GM23248 (cell line): ENCODE measurements around the gene ZNF319.

ENCODE experiments used
- EZH2 ChIP-seq: fragments of 200-600 bp; sonication (generic); IDR thresholded peaks from 2 replicates; pipeline ENCODE4 v1.6.1; 2018; ENCODE audit warnings: antibody characterized with exemption, mild to moderate bottlenecking; ENCODE audit not compliant: insufficient read depth, poor library complexity, severe bottlenecking
- EZH2phosphoT487 ChIP-seq: fragments of 200-600 bp; sonication (generic); IDR thresholded peaks from 2 replicates; pipeline ENCODE4 v1.6.1; 2018; ENCODE audit warnings: antibody characterized with exemption, moderate library complexity, mild to moderate bottlenecking, low read depth; ENCODE audit not compliant: insufficient read depth

- no peak for TF ChIP-seq EZH2
- TF ChIP-seq EZH2phosphoT487 = no peak
Measured at GRCh38 chr16:57979006-57979585, 21.4 kb downstream of the ZNF319 start.
